OCI-LY1 (cell line): Measurements from ENCODE around the gene KDM4B.

ENCODE experiments used
- EZH2 ChIP-seq: fragments of 200-600 bp; sonication (generic), shearing (Covaris generic); IDR thresholded peaks from 2 replicates; pipeline ENCODE4 v1.8.0; 2017; ENCODE audit warnings: borderline replicate concordance, mixed run types, mild to moderate bottlenecking, antibody characterized with exemption, low read length, moderate library complexity, mixed read lengths
- TF ChIP-seq, protein P1 (sequence below): fragments of 200-600 bp; sonication (generic), shearing (Covaris generic); IDR thresholded peaks from 2 replicates; pipeline ENCODE4 v1.5.1; 2017; ENCODE audit warnings: mild to moderate bottlenecking, antibody characterized with exemption, low read length, moderate library complexity, mixed read lengths

DNA sequence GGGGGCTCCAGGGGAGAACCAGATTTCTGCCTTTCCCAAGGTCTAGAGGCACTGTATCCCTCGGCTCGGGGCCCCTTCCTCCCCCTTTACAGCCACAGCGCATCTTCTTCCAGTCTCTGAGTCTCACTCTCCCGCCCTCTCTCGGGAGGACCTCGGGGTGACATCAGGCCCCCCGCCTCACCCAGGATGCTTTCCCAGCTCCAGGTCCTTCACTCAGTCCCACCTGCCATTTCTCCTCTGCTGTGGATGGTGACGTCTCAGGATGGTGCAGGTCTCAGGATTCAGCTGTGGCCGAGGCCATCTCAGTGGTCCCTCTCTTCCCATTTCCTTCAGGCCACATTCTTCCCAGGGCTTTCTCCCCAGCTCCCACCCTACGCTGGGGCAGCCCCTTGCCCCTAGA, 13.6 kb upstream of the KDM4B start:
- TF ChIP-seq, protein P1, sequence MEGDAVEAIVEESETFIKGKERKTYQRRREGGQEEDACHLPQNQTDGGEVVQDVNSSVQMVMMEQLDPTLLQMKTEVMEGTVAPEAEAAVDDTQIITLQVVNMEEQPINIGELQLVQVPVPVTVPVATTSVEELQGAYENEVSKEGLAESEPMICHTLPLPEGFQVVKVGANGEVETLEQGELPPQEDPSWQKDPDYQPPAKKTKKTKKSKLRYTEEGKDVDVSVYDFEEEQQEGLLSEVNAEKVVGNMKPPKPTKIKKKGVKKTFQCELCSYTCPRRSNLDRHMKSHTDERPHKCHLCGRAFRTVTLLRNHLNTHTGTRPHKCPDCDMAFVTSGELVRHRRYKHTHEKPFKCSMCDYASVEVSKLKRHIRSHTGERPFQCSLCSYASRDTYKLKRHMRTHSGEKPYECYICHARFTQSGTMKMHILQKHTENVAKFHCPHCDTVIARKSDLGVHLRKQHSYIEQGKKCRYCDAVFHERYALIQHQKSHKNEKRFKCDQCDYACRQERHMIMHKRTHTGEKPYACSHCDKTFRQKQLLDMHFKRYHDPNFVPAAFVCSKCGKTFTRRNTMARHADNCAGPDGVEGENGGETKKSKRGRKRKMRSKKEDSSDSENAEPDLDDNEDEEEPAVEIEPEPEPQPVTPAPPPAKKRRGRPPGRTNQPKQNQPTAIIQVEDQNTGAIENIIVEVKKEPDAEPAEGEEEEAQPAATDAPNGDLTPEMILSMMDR, result no peak
- no peak for TF ChIP-seq EZH2
